Measurements from ENCODE around the gene ACTR1B.

GRCh38 chr2:97688062-97688827 lies 24.4 kb upstream of the ACTR1B start:
- TF ChIP-seq CTCF (IDR thresholded peaks at IDR 0.05) = no peak
- TF ChIP-seq POLR2A (IDR thresholded peaks at IDR 0.05) = no peak
